Measurements from ENCODE around the gene FGD5.

The FGD5 gene

DNA sequence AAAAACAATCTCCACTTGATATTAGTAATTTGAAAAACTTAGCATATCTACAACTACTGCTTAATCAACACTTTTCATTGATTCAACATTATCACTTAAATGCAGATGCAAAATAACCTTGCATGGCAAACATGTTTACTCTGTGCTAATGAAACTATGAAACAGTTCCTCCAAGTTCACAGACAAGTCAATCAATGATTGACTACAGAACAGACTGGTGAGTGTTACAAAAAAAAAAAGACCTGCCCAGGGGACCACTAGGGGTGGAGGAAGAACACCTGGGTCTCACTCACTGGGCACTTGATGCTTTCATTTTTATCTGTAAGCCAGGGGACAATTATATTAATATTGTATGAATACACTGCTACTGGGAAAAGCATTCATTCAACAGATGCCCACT, 124.3 kb downstream of the FGD5 start:
- DNase-seq, result no peak

DNA sequence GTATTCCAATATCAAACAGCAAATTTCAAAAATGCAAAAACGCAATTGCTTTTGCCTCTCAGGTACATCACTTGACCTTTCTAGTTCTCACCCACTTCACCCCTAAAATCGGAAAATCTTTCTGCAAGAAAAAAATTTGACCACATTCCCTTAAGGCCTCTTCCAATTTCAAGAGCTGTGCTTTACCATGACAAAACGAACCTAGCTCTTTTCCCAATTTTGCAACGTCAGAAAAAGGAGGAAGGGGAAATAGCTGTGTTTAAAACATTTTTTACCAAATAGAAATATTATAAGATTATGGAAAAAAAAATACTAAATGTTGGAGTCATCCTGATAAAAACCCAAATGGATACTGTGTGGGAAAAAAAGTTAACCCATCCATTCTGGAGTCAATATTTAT, 127.5 kb downstream of the FGD5 start:
- DNase-seq, result no peak

DNA sequence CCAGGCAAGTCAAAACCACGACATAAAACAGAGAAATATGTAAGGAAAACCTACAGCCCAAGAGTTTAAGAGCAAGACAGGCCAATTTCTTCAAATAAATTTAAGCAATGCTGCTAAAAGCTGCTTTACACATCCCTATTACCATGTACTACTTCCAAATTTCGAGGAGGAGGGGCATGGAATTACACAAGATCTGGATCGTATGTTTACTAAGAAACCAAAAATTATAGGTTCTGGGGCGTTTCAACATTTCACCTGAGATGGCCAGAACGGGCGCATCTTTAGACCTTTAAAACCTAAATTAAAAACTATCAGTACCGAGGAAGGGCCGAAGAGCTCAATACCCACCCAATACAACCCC, 128.0 kb downstream of the FGD5 start:
- no peak for DNase-seq

DNA sequence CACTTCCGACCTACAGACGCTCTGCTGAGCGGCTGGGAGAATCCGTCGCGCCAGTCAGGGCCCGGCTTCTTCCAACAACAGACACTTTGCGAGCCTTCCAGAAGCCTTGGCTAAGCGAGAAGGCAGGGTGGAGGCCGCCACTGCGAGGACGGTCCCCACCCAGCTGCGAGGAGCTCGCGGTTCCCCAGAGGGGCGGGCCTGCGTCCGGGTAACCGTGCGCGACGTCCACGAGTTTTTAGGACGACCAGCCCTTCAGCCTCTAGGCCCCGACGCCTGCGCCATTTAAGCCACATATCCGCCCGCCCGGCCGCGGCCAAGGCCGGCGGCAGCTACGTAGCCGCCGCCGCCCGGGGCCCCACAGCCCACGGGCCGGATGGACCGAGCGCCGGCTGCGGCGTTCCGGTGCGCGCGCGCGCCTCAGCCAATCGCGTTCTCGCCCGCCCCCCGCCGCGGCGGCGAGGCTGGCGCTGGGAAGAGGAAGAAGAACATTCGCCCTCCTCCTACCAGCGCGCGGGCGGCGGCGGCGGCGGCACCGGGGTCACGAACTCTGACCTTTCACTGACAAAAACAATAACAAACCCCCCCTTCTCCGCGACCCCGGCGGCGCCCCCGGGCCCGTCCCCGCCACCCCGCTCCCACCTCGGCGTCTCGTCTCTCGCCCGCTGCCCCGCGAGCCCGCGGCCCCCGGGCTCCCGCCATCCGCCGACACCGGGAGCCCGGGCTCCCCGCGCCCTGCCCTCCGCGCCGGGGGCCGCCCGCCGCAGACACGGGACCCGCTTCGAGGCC, 128.5 kb downstream of the FGD5 start, which contains the start of gene NR2C2:
TSS of gene NR2C2 (plus strand) at position 484 of the 786 bp plus-strand sequence. CDS start 56,332 bp downstream, outside the sequence.
- peak; percentile 91 for DNase-seq

DNA sequence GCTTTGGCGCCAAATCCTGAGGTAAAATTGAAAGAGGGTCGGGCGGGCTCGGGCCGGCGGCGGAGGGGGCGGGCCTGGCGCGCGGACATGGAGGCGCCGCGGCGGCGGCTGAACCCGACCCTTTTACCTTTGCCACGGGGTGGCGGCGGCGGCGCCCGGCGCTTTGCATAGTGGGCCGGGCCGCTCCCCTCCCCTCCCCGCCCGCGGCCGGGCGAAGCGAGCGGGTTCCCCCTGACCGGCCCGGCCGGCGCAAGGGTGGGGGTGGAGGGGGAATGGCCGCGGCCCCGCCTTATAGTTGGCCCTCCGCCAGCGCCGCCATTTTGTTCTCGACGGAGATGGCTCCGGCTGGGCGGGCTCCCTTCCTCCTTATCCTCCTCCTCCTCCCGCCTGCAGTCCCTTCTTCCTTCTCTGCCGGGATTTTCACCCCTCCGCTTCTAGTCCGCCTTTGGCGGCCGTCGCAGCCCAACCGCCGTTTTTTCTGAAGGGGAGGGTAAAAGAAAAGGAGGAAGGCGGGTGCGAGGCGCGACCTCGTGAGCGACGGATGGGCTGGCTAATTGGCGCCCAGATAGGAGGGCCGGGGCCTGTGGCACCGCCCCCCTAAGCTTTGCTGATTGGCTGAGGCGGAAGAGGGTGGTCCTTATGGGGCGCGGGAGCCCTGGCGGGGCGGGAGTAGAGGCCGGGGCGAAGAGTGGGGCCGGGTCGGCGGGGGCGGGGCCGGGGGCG, 129.3 kb downstream of the FGD5 start:
- peak; percentile 97 for DNase-seq

DNA sequence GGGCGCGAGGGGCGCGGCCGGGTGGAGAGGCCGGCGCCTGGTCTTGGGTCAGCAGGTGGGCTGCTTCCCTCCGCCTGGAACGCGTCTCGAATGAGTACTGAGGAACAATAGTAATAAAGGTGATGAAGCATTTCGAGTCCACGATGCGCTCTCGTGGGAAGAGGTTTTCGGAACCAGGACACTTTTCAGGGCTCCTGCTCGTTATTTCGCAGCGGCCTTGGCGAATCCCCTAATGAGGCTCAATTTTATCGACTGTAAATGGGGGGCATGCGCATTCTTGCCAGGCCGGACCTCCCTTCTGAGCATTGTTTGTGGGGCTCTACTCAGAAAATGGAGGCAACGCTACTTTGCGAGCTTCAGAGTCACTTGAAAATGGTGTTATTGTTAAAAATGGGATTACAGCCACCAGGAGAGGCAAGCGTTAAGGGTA, 129.9 kb downstream of the FGD5 start:
- no peak for DNase-seq

DNA sequence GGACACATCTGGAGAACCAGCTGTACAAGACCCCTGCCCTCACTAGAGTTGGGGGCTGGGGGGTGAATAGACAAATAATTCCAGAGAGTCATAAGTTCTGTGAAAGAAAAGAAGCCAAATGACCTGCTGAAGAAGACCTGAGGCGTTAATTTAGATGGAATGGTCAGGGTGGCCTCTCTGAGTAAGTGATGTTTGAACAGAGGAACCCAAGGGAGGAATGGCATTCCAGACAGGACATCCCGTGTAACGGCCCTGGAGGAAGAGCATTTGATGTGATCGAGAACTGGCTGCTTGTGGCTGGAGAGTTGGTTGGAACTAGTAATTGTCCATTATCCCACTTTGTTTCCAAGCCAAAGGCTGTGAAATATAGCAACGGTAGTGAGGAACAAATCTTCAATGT, 130.4 kb downstream of the FGD5 start:
- no peak for DNase-seq

DNA sequence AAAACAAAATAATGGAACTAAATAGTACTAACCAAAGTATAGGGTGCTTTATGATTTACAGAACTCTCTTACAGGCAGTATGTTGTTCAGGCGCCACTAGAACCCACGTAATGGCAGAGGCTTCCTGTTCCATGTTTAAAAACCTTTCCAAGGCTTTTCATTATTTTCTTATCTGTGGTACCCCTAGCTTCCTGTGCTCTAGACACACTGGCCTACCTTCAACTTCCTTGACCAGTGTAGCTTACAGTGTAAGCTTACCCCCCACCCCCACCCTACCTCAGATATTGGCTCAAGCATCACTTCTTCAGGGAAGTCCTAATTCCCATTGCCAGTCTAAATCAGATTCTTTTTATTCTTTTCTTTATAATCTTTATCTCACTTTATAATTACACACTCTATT, 131.5 kb downstream of the FGD5 start:
- no peak for DNase-seq

DNA sequence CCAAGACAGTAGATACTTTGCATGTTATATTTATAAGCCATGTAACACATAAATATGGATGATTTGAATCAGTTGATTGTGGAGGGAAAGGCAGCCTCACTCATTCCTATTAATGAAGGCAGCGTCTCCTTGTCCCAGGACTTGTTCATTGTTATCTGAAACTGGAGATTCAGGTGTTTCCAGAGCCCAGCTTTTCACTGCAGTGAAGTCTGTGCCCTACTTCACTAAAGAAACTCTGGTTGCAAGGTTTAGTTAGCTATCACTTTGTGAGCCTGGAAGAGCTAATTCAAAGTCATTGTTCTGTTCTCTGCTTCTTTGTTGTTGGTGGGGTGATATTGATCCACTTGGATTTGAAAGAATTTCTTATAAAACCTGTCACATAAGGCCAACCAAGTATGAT, 138.4 kb downstream of the FGD5 start:
- no peak for DNase-seq

DNA sequence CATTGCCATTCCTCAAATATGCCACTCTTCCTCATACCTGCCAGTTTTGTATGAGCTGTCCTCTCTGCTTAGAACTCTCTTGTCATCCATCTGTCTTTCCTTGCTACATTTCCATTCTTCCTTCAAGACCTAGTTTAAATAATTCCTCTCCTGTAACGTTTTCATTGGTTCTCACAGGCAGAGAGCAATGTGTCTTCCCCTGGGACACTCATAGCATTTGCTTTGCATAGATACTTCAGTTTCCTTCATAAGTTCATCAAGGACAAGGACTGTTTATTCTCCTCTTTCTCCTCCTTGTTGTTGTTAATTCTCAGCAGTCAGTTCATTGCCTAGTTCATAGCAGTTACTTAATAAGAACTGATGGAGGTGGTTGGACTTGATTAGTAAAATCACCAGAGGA, 139.2 kb downstream of the FGD5 start:
- DNase-seq, result no peak

DNA sequence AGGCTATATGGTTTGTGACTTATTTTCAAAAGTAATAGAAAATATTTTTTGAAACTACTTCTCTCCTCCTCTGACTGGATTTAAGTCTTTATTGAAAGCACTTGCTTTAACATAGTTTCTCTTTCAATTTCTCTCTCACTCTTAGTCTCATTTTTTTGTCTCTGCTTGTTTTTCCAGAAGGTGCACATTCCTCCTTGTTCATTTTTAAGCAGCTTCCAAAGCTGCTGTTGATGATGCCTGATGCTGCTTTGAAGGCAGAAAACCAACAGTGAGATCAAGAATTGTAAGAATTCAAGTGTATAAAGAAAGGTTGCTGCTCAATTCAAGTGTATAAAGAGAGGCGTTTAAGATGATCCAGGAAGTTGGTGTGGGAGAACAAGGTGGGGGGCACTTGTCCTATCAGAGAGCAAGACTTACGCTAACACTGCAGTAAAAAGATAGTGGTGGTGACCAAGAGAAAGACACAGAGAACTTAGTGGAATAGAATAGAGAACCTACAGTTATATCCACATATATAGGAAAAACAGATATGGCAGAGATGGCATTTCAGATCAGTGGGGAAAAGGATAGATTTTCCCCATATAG, 140.7 kb downstream of the FGD5 start:
- peak; percentile 5 for DNase-seq

DNA sequence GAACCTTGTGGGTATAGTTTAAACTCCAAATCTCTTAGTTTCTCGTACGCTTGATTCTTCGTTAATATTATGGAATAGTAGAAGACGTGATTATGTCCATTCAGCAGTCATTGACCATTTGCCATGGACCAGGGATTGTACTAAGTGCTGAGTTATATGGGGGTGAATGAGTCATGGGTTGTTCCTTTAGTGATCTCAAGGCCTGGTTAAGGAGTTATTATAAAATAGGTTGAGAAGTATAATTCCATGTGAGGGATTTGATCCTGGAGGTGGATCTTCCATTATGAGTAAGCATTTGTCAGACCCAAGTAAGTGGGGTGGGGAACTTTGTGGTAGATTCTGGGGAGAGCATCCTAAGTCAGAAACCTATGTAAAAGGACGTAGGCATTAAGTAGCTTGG, 144.0 kb downstream of the FGD5 start:
- no peak for DNase-seq

DNA sequence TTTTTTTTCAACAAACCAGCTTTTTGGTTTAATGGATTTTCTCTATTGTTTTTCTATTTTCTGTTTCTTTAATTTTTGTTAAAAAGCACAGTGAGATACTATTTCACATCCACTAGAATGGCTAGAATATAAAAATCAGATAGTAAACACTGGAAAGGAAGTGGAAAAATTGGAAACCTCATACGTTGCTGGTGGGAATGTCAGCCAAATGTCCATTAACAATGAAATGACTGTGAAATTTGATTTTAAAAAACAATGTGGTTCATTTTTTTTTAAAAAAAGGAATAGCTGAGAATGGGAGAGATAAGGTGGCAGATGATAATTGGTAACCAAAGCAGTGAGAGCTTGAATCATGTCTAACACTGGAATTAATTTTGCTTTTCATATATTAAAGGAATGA, 148.5 kb downstream of the FGD5 start:
- no peak for DNase-seq

DNA sequence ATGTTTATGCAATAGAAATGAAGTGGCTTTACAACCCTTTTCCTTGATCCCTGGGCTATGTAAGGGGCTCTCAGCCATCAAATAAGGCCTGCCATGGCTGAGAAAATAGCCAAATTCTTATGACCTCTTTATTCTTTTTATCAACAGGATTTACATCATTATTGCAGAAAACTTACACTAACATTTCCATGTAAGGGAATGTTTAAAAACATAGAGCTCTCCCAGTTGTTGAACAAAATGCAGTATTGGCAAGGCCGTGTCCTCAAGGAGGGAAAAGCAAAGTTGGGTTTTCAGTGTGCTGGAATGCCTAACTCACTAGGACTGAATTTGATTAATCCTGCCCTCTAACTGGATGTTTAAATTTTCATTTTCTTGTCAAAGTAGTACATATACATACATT, 150.9 kb downstream of the FGD5 start:
- DNase-seq, result no peak

DNA sequence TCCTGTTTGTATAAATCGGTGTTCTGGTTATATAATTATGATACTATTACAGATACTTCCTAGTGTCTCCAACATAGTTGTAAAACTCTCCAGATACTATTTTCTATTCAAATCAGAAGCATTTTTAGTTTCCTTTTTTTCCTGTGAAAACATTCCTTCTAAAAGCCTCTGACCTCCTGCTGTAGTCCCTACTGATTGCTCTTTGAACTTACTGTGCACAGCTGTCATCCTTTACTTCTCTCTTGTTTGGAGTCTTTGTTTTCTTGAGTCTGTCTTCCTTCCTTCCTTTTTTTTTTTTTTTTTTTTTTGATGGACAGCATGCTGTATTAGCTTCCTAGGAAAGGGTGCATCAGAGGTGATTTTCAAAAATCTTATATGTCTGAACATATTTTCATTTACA, 157.6 kb downstream of the FGD5 start:
- no peak for DNase-seq

DNA sequence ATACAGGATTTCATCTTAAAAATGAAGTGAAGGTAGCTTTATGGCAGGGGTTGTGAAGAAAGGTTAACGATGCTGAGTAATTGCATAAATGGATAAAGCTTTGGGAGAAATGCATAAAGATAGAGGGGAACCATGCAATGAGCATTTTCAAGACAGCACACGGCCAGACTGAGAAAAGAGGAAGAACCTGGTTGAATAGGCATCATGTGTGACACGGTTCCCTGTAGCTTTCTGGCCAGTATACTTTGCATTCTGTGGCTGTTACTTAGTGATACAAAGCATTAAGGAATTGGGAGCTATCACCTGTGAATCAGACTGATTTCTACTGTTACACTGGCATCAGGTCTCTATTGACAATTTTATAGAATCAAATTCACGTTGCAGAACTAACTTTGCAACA, 161.9 kb downstream of the FGD5 start:
- no peak for DNase-seq

All from CD4-positive, alpha-beta T cell treated with Interleukin-10 for 1 hour (primary cell).